GM19452 (cell line): Measurements from ENCODE around the gene TEX52.

Source experiments
- ATAC-seq: cut with Tn5 transposase; IDR thresholded peaks from one replicate; pipeline ENCODE4 v1.9.1; 2021; ENCODE audit not compliant: unreplicated experiment

Gene TEX52

DNA sequence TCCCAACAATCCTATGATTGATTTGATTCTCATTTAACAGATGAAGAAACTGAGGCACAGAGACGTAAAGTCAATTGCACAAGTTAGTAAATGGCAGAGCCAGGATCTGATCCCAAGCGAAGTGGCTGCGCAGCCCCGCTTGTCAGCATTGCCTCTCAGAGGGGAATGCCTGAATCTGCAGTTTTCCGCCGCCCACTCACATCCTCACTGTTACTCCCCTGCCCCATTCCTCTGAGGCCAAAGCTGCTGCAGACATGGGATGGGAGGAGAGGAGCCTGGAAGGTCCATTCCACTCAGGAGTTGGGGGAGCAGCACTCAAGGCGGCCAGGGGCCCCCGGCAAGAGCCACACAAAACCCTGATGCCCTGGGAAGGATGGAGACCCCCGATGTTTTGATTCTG lies 23.0 kb downstream of the TEX52 start:
- ATAC-seq: no peak

DNA sequence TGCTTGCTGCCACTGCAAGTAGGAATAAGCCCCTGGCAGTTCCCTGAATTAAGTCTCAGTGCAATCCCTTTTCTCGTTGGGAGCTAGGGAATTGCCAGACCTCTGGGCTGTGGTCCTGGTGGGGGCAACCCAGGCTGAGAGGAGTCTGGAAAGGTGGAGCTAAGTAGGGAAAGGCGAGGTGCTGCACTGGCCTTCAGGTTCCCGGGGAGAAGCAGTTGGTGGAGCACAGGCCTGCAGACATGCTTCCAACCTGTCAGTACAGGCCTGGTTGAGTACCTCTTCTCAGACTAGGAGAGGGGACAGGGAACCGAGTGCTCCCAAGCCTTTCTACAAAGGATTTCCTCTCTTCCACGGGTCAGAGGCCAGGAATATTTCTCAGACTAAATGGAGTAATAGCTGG lies 23.5 kb downstream of the TEX52 start:
- no peak for ATAC-seq

DNA sequence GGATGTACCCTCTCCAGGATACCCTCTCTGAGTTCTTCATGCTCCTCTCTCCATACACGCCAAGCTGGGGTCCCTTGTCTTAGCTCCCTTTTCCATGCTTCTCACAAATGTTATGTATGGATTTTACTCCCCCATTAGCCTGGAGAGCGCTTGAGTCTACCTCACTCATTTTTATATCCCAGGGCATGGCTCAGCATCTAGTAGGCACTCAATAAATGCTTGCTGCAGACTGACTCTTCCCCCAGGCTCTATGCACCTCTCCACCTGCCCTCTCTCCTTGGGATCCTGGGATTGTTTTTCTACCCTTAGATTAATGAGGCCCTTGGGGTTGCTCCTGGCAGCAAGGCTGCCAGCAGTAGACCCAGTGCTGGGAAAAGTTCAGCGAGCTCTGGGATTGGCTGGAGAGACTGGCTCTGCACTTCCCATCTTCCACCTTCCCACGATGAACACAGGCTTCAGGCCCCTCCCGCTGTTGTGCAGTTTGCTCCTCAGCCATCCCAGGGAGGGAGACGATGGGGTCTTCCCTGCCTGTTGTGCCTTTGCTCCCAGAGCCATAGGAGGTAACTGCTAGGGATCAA lies 24.2 kb downstream of the TEX52 start:
- no peak for ATAC-seq

DNA sequence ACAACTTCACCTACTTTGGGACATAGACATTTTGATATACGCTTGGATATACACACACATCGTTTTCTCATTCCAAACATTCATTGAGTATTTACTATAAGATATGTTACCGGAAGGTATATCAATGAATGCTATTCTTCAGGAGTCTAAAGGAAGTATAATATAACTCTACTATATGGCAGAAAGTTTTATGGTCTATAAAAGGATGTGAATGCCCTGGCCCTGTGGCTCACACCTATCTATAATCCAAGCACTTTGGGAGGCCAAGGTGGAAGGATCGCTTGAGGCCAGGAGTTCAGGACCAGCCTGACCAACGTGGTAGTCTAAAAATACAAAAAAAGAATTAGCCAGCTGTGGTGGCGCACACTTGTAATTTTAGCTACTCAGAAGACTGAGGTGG lies 27.6 kb downstream of the TEX52 start:
- ATAC-seq: no peak

DNA sequence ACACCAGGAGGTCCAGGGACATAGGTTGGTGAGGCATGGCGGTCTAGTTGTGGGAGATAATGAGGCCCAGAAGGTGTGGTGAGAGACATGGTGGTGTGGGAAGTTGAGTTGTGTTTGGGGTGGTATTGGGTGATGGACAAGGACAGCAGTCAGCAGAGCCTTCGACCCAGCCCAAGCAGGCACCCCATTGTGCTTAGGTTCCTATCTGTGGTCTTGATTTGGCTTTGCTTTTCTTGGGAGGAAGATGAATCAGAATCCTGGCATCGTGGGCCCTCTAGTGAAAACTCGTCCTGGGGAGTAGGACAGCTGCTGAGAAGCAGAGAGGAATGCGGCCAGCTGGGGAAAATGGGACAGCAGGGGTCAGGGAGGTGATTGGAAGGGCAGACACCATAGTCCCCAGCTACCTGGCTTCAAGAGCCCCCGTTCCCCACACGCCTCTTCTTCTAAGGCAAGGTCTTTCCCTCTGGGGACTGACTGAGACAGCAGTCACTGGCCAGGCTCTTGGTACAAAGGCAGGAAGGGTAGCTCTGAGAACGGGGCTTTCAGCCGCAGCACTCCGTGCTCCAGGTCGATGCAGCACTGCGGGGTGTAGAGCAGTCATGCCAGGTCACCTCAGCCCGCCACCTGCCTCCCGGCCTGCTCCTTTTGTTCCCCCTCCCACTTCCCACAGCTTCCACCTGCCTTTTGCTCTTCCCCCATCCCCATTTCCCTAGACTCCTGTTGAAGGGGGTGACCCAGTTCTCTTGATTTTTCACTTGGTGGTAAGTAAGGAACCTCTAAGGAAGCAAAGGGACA lies 29.9 kb downstream of the TEX52 start:
- ATAC-seq: no peak

DNA sequence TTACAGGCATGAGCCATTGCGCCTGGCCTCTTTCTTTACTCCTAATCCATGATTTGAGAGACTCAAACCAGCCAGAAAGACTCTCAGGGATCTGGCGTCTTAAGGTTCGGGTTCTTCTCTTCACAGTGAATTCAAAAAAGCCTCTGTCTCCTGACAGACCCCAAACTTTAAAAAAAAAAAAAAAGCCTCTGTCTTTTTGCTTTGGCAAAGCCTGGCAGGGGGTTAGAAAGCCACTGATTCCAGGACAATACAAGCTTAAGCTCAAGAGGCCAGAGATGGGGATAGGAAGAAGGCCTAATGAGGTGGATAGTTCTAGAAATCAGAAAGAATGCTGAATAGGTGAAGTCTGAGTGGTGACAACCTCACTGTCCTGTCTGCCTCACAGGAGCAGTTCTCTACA lies 30.8 kb downstream of the TEX52 start:
- no peak for ATAC-seq

DNA sequence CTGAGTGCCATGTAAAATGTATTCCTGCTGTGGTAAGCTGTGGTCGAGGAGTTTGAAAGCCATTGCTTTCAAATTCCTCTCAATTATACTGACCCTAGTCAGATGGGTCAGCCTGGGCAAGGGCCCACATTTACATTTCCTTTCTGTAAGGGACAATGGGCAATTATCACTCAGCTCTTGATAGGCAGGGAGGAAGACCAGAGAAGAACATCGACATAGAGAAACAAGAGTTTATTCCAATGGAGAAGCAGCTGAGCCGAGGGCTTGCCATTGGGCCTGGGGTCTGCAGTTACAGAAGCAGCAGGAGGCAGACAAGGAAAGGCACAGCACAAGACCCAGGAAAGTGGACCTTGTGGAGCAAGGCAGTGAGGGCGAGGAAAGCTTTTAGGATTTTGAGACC lies 31.7 kb downstream of the TEX52 start:
- no peak for ATAC-seq

DNA sequence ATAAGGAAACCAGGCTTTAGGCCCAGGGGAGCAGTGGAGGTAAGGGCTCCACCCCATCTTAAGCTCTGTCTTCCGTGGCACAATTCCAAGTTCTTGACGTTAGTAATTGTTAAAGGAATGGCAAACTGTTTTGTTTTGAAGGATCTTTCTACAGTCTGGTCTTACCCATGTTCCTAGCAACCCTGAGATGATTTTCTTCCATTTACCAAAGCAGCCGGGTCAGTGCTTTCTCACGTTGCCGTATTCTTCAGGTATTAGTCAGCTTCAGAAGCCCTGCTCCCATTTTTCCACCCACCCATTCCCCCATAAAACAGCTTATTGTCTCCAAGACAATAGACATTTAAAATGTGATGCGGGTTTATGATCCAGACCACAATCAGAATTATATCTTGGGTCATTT lies 32.3 kb downstream of the TEX52 start:
- ATAC-seq: no peak

DNA sequence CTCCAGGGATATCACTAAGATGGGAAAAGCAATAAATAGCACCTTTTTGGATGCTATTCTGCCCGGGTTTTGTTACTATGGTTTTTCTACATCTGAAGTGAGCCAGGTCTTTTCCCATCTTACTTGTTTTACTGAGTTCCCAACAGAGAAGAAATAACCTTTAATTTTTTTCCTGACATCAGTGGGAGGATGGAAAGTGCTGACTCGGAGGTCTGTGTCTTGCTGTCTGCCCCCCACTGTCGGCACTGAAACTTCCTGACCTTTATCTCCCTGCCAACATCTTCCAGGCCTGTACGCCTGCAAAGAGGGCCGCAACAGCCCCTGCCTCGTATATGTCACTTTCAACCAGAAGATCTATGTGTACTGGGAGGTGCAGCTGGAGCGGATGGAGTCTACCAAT lies 33.4 kb downstream of the TEX52 start:
- ATAC-seq: no peak

DNA sequence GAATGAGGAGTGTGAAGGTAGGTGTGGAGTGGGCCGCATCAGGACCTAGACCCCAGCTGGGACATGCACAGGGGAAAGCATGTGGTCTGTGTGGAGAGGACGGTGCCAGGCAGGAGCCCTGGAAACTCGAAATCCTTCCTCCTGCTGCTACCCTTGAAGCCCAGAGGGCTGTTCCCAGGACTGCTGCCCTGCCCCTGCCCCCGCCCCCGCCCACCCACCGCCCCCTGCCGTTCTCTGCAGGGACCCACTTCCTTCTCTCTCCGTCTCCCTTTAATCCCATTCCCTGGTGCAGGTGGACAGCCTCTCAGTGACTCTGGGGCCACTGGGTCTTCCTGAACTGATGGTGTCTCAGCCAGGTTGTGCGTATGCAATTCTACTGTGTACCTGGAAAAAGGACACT lies 36.4 kb downstream of the TEX52 start:
- no peak for ATAC-seq

DNA sequence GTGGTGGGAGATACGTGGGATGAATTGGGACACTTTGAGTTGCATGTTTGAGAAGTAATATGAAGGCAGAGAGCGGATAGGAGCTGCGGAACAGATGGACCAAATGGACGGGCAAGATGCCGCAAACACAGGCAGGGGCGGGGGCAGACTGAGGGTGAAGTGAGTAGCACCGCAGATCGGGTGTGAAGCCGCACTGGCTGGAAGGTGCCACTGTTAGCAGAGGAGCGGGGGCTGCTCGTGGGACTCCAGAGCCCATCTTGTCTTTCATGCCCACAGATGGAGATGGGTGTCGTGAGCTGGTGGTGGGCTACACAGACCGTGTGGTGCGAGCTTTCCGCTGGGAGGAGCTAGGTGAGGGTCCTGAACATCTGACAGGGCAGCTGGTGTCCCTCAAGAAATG lies 37.0 kb downstream of the TEX52 start:
- no peak for ATAC-seq

DNA sequence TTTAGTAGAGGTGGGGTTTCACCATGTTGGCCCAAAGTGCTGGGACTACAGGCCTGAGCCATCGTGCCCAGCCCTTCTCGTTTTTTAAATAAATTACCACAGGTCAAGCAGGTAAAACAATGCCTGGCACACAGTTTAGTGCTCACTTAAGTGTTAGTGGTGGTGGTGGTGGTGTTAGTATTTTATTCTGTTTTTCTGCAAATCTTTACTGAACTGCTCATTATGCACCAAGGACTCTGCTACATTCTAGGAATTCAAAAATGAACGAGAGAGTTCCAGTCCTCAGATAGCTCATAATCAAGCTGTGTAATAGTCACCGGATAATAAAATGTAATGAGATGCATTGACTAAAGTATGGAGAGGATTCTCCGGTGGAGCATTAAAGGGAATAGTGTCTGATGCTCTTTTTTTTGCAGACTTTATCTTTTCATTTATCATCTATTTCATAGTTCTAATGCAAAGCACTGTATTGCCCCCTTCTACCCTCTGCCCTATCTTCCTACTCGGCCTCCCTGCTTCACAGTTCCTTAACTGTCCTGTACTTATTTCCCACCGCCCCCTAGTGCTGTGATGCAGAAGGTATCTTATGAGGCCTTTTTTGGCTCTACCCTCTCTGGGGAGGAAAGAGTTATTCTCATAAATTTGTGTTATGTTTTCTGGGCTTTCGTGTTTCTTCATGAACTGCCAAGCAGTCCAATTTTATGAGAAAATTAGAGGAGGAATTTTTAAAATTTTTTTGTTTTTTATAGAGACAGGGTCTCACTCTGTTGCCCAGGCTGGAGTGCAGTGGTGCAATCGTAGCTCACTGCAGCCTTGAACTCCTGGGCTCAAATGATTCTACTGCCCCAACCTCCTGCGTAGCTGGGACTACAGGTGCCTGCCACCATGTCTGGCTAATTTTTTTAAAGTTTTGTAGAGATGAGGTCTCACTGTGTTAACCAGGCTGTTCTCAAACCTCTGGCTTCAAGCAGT lies 43.3 kb downstream of the TEX52 start:
- no peak for ATAC-seq

DNA sequence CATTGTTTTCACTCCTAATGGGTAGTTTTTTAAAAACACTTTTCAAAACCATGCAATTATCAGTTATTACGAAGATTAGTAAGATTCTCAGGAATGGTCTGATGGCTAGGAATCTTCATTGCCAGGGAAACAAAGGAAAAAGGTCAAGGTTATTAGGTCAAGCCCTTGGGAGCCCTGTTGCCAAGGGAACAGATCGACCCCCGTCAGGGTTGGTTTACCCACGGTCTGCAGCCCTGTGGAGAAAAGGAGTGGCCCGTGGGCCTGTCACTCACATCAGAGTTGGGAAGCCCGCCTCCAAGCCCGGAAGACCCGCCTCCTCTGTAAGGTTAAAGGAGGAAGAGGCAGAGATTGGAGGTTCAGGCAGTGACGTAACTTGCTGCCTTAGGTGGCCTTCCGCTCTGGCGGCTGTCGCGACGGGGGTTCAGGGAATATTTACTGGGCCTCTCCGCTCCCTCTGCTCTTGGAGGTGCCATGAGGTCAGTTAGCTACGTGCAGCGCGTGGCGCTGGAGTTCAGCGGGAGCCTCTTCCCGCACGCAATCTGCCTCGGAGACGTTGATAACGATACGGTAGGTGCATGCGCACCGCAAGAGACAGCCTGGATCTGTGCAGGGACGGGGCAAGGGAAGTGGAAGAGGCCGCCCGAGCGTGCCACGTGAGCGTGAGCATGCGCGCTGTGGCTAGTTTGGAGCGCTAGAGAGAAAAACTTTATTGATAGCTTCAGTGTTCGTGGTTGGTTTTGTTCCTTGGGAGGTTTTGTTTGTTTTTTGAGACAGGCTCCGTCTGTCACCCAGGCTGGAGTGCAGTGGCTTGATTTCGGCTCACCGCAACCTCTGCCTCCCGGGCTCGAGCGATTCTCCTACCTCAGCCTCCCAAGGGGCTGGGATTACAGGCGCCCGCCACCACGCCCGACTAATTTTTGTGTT lies 44.3 kb downstream of the TEX52 start, which contains the start of gene ITFG2:
Gene ITFG2 (plus strand): TSS at position 379 of the 924 bp plus-strand sequence. CDS start 93 bp downstream, at position 472.
- ATAC-seq: peak; percentile 96

DNA sequence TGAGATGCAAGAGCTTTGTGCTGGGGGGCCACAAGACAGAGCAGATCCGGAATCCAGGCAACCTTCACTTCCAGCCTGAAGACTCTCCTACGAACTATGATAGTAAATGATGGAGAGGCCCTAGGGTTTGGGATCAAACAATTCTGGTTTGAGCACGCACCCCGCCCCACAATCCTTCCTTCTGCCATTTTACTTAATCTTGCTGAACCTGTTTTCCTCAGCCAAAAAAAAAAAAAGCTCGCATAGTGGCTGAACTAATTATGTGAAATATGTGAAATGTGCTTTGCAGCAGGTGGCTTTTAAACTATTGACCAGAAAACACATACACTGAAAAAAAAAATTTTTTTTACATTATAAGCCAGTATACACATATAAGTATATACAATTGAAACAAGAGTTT lies 45.0 kb downstream of the TEX52 start:
- no peak for ATAC-seq

DNA sequence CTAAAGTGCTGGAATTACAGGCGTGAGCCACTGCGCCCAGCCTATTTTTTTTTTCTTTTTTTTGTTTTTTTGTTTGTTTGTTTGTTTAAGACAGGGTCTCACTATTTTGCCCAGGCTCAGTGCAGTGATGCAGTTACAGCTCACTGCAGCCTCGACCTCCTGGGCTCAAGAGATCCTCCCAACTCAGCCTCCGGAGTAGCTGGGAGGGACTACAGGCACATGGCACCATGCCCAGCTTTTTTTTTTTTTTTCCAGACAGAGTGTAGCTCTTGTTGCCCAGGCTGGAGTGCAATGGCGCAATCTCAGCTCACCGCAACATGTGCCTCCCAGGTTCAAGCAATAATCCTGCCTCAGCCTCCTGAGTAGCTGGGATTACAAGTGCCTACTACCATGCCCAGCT lies 50.1 kb downstream of the TEX52 start:
- ATAC-seq: no peak

DNA sequence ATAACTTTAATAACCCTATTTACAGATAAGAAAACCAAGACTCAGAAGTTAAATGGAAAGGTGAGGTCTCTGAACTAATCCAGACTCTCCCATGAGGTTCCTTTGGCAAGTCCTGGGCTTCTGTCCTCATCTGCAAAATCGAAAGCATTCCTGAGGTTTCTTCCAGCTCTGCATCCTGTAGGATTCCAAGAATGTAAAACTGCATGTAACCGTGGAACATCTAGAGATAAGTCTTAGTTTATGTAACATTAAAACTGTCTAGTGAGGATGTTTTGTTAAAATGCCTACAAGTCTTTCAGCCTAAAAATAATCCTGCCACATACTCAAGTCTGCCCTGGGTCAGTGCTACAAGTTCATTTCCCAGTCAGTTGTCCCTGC lies 51.7 kb downstream of the TEX52 start:
- no peak for ATAC-seq

DNA sequence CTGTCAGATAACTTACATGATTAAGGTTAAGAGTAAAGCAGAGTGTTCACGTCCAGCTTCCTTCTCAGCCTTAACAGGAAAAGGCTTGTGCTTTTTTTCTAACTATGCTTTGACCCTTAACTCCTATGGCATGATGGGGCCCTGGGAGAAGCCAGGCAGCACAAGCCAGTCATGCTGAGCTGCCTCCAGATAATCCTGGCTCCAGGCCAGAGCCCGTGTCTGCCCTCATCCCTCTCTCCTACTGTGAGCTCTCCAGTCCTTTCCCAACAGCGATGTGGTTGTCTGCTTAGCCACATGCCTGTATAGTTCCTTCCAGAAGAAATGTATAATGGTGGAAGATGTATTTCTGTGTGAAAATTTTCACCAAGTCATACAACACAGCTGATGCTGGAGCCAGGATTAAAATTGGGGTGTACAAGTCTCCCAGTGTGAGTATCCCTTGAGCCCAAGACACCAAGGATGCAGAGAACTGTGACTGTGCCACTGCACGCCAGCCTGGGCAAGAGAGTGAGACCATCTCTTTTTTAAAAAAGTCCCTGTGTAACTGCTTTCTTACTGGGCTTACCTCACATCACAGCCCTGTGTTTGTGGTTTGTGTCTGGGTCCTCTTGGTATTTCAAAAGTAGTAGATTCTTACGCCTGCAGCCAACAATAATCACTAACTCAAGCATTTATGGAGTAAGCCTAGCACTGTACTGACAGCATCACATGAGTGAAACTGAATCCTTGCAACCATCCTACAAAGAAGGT lies 52.3 kb downstream of the TEX52 start:
- ATAC-seq: no peak

DNA sequence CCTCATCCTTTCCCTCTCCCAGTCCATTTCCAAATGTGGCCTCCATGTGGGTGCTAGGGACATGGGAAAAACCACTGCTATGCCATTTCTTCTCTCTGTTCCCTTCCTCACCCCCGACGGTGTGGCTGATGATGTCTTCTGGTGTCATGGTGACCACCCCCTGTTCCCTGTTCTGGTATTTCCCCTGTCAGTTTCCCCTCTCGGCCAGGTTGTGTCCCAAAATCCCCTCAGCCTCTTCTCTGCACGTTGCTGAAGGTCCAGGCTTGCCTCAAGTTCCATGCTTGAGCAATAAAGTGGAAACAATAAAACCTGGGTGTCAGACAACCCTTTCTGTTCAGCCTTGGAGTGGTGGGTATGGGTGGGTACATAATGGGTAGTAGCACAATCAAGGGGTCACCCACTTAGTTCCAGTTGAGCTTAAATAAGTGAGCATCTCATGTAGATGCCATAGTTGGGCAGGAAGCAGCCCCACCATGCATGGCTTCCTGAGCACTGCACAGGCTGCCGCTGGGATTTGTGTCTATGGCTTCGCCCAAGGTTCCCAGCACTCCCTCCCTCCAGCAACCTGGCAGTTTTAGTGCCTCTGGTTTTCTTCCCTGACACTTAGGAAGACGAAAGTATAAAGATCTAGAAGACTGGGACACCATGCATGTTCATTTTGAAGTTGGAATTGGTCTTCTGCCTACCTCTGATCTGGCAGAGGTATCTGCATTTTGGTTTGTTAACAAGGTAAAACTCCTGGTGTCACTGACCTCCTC lies 53.0 kb downstream of the TEX52 start:
- no peak for ATAC-seq
